ENCODE data around the gene HOXD10. TPM values are rescaled to one million over a fixed set of nuclear protein-coding genes. Genes with fewer than 3 reads are reported as not detected.

HOXD10 gene
- total RNA-seq, 3 donors from 2014 or later = 1.6 to 5.2 TPM; not detected in 1

DNA sequence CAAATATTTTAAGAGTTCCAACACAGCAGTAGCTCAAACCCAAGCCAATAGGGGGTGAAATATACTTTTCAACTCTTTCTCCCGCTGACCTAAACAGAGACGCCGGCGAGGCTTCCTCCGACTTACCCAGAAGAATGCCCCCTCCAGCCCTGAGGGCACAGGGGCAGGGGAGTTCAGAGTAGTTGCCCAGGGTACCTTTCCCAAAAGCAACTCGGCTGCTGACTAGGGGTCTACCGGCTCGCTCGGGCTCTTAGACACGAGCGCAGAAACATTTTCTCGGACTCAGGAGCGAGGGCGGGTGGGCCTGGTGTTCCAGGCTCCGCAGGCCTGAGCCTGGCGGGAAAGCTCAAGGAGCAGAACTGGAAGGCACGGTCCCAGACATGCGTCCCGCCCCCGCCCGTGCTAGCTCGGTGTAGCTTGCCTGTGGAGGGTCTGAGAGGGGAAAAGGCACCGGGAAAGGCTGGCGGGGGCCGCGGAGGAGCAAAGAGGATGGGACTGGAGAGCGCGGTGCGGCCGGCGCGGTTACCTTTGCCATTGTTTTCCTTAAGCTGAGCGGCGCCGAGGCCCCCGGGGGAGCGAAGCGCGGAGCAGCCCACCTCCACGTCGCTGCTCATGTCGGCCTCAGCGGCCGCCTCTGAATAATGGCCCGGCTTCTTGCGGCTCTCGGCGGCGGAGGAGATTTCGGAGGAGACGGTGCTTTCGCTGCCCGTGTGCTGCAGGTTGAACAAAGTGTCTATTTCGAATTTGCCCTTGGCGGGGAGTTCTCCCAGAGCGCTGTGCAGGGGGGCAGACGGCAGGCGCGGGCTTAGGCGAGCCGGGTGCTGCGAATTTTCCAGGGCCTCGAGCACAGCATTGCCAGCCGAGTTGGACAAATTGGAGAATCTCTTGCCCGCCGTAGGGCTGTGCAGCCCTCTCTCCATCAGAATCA is 33.5 kb upstream of the HOXD10 start:
- intact Hi-C loops (cut with DNase I; ENCODE audit: low total_unique reads) = loop anchor here (10.0 kb wide), 1 partner anchor 398 kb away; no protein-coding TSS in a partner anchor

DNA sequence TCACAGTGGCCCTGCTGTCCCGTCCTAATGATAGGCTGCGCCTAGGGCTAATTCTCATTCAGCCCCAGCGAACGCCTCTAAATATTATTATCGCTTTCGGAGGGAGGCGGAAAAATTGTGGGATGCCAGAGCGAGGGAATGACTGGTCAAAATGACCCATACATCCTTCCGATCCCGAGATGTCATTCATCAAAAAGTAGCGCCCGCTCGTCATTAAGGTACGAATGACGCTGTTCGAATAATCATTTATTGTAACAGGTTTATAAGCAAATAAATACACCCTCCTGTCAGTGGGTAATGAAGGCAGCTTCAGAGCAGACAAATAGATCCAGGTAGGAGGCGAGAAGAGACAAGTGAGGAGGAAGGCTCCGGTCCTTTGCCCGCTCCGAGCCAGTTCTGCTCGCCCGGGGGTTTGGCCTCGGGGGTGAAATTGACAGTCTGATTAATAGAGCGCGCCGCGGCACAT is 32.7 kb upstream of the HOXD10 start, which contains the start of gene EVX2:
TSS of gene EVX2 (minus strand) at position 167 of the 466 bp plus-strand sequence. CDS start 186 bp downstream, outside the sequence.
- H3K36me3 ChIP-seq = no peaks in the 10 kb centered on the region
- intact Hi-C loops (cut with DNase I; ENCODE audit: low total_unique reads) = loop anchor here (10.0 kb wide), 1 partner anchor 399 kb away; no protein-coding TSS in a partner anchor
- no peaks in the 10 kb centered on the region for H3K4me1 ChIP-seq
- H3K27me3 ChIP-seq = peaks cover 6 to 98% of the 10 kb centered on the region in 2 donors
- no peak for TF ChIP-seq POLR2AphosphoS5 (IDR thresholded peaks at IDR 0.05)
- TF ChIP-seq, protein P1, sequence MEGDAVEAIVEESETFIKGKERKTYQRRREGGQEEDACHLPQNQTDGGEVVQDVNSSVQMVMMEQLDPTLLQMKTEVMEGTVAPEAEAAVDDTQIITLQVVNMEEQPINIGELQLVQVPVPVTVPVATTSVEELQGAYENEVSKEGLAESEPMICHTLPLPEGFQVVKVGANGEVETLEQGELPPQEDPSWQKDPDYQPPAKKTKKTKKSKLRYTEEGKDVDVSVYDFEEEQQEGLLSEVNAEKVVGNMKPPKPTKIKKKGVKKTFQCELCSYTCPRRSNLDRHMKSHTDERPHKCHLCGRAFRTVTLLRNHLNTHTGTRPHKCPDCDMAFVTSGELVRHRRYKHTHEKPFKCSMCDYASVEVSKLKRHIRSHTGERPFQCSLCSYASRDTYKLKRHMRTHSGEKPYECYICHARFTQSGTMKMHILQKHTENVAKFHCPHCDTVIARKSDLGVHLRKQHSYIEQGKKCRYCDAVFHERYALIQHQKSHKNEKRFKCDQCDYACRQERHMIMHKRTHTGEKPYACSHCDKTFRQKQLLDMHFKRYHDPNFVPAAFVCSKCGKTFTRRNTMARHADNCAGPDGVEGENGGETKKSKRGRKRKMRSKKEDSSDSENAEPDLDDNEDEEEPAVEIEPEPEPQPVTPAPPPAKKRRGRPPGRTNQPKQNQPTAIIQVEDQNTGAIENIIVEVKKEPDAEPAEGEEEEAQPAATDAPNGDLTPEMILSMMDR (IDR thresholded peaks at IDR 0.05) = no peak
- TF ChIP-seq POLR2A (IDR thresholded peaks at IDR 0.05) = no peak
- peaks cover 0 to 15% of the 10 kb centered on the region in 2 donors for H3K9me3 ChIP-seq
- no peak within 1 kb of the TSS for H3K27ac ChIP-seq
- no peak for DNase-seq (ENCODE audit: low spot score in 2 of 2)
- H3K4me3 ChIP-seq = peak within 1 kb of the TSS in 1 of 3 donors; percentile 29

More for the DNA sequence above, 33.5 kb upstream of the HOXD10 start:
- Histone ChIP-seq H3K9me3 (peaks cover 0 to 15% of the 10 kb centered on the region in 2 donors), H3K36me3 (no peaks in the 10 kb centered on the region), H3K27me3 (peaks cover 6 to 98% of the 10 kb centered on the region in 2 donors), H3K4me1 (no peaks in the 10 kb centered on the region), H3K27ac (no peak overlapping the region), H3K4me3 (peak overlapping the region in 1 of 3 donors; percentile 29)
- no peak for TF ChIP-seq POLR2AphosphoS5 (IDR thresholded peaks at IDR 0.05)
- no peak for TF ChIP-seq POLR2A (IDR thresholded peaks at IDR 0.05)
- TF ChIP-seq, protein P1 (IDR thresholded peaks at IDR 0.05) = no peak
- no peak for DNase-seq (ENCODE audit: low spot score in 2 of 2)

DNA sequence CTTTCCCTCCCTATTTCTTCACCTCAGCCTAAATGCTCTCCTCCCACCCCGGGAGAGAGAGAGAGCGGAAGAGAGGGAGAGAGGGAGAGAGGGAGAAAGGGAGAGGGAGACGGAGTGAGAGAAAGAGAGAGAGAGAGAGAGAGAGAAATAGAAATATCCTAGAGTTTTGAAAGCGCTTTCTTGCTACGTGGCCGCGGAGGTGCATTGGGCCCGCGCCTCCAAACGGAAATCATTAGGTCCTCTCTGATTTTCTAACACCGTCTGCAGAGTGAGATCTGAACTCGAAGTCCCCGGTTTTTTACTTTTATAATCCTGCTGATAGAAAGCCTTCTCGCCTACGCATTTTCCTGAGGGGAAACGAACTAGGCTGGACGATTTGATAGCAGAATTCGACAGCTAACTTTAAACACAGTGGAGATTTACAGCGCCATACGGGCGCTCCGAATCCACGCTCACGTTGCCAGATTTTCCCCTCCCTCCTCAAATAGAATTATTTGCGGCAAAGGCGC is 31.9 kb upstream of the HOXD10 start:
- Histone ChIP-seq H3K27me3 (peaks cover 6 to 98% of the 10 kb centered on the region in 2 donors), H3K4me3 (no peak overlapping the region), H3K27ac (no peak overlapping the region), H3K9me3 (peaks cover 0 to 15% of the 10 kb centered on the region in 2 donors), H3K4me1 (no peaks in the 10 kb centered on the region), H3K36me3 (no peaks in the 10 kb centered on the region)
- no peak for TF ChIP-seq POLR2AphosphoS5 (IDR thresholded peaks at IDR 0.05)
- no peak for TF ChIP-seq POLR2A (IDR thresholded peaks at IDR 0.05)
- TF ChIP-seq, protein P1 (IDR thresholded peaks at IDR 0.05) = no peak
- no peak for DNase-seq (ENCODE audit: low spot score in 2 of 2)
- intact Hi-C loops (cut with DNase I; ENCODE audit: low total_unique reads) = loop anchor here (10.0 kb wide), 1 partner anchor 400 kb away; no protein-coding TSS in a partner anchor

DNA sequence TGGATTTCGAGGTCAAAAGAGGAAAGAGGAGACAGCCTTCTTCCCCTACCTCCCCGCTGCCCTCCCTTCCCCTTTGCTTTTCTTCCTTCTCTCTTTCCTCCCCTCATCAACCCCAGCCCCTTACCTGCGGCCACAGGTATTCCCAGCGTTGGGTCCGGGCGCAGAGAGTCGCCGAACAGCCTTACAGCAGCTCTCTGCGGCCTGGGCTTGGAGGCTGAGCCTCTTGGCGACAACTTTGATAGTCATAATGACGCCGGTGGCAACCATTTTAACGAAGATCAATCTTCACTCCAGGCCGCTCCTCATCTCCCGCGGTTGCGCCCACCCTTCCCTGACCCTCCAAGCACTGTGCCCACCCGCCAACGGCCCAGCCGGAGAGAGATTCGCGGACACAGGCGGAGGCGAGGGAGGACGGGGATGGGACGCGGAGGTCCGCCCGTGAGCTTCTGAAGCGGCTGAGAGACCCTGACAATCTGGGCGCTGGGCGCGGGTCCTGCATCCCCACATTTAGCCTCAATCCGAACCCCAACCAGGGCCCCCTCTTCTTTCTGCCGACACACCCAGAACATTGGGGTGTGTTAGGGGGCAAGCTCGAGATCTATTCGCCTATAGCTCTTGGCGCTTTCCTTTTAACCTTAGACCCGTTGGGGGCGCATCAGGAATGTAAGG is 31.3 kb upstream of the HOXD10 start:
- TF ChIP-seq, protein P1 (IDR thresholded peaks at IDR 0.05) = no peak
- TF ChIP-seq POLR2A (IDR thresholded peaks at IDR 0.05) = no peak
- no peak for TF ChIP-seq POLR2AphosphoS5 (IDR thresholded peaks at IDR 0.05)
- no peaks in the 10 kb centered on the region for H3K36me3 ChIP-seq
- H3K27me3 ChIP-seq = peaks cover 6 to 99% of the 10 kb centered on the region in 2 donors
- H3K4me1 ChIP-seq = no peaks in the 10 kb centered on the region
- intact Hi-C loops (cut with DNase I; ENCODE audit: low total_unique reads) = loop anchor here (10.0 kb wide), 1 partner anchor 400 kb away; no protein-coding TSS in a partner anchor
- peaks cover 0 to 15% of the 10 kb centered on the region in 2 donors for H3K9me3 ChIP-seq
- no peak overlapping the region for H3K4me3 ChIP-seq
- no peak overlapping the region for H3K27ac ChIP-seq
- no peak for DNase-seq (ENCODE audit: low spot score in 2 of 2)
